A549 treated with Hydrocortisone at 1 μM for 4 hours (cell line): ENCODE measurements around the gene SLC28A3. TPM values are rescaled to one million over a fixed set of nuclear protein-coding genes. Genes with fewer than 3 reads are reported as not detected.

Source experiments
- total RNA-seq: library from RNA; stranded (reverse); fragments of 200-300 nt; extraction: Qiagen RNA extraction; gene quantifications from 5 replicates; pipeline ENCODE4 v1.2.3, GENCODE V29; 2022

The SLC28A3 gene, protein sequence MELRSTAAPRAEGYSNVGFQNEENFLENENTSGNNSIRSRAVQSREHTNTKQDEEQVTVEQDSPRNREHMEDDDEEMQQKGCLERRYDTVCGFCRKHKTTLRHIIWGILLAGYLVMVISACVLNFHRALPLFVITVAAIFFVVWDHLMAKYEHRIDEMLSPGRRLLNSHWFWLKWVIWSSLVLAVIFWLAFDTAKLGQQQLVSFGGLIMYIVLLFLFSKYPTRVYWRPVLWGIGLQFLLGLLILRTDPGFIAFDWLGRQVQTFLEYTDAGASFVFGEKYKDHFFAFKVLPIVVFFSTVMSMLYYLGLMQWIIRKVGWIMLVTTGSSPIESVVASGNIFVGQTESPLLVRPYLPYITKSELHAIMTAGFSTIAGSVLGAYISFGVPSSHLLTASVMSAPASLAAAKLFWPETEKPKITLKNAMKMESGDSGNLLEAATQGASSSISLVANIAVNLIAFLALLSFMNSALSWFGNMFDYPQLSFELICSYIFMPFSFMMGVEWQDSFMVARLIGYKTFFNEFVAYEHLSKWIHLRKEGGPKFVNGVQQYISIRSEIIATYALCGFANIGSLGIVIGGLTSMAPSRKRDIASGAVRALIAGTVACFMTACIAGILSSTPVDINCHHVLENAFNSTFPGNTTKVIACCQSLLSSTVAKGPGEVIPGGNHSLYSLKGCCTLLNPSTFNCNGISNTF
- not detected in 5 replicates for total RNA-seq

DNA sequence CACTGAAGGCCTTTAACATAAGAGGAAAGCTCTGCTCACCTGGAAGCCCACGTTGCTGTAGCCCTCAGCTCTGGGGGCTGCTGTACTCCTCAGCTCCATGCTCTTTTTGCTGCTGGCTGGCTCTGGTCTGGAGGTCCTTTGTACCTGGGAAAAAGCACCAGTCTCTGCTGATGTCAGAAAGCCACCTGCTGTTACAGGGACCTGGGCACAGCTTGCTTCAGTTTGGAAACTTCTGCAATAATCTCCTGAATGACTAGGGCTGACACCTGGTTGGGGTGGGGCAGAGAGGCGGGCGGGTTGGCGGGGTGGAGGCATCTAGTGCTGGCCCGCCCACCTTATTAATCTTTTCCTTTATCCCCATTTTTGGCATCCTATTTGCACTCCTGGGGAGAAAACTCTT lies at the start of gene SLC28A3:
TSS of gene SLC28A3 (minus strand) at position 224 of the 400 bp plus-strand sequence. CDS start at position 99, 125 bp downstream.

